ENCODE data around the gene MSH3.
"Not testable (repeated sequence)": the region's sequence is repeated elsewhere in the genome, so short reads cannot be mapped to it uniquely, and the experiment has no call there.

MSH3 gene

DNA sequence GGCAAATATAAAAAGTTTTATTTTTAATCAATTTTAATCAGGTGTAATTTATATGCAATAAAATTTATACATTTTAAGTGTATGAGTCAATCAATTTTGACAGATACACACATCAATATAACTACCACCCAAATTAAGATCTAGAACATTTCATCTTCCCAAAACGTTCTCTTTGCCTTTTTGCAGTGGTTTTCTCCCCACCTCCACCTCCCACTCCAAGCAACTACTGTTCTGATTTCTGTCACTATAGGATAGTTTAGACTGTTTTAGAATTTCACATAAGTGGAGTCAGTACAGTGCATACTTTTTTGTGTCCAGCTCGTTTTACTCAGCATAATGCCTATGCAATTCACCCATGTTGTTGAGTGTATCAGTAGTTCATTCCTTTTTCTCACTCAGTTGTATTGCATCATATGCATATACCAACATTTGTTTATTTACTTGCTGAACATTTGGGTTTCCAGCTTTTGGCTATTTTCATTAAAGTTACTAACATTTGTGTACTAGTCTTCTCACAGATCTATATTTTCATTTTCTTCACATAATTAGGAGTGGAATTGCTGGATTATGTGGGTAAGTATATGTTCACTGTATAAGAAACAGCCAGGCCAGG is 52.5 kb downstream of the MSH3 start:
- no peak for DNase-seq (ENCODE audit: low read depth in 2 of 2)

DNA sequence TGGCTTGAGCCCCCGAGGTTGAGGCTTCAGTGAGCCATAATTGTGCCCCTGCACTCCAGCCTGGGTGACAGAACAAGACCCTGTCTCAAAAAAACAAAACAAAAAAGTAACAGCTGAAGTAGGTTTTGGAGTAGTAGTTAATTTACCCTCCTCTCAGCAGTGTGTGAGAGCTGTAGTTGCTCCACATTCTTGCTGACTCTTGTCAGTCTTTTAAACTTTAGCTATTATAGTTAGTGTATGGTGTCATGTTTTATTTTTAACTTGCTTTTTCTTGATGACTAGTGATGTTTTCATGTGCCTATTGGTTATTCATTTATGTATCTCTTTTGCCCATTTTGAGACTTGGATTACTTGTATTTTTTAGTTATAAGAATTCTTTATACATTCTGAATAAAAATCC is 53.2 kb downstream of the MSH3 start:
- DNase-seq (ENCODE audit: low read depth in 2 of 2) = no peak

DNA sequence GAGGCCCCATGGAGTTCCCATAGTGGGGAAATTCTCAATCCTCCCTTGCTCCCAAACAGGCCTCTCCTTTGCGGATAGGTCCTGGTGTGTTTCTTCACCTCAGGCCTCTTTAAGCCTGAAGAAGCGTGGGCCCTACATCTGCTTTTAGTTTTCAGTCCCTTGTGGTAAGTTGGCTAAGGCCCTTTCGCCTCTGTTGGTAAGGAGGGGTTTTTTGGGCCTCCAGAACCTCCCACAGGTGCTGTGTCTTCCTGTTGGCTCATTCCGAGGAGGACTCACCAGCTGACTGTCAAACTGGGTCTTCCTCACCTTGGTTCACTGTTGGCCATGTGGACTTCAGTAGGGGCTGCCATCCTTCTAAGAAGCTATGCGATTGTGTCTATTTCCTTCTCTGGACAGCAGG is 56.8 kb downstream of the MSH3 start:
- DNase-seq (ENCODE audit: low read depth in 2 of 2) = no peak

DNA sequence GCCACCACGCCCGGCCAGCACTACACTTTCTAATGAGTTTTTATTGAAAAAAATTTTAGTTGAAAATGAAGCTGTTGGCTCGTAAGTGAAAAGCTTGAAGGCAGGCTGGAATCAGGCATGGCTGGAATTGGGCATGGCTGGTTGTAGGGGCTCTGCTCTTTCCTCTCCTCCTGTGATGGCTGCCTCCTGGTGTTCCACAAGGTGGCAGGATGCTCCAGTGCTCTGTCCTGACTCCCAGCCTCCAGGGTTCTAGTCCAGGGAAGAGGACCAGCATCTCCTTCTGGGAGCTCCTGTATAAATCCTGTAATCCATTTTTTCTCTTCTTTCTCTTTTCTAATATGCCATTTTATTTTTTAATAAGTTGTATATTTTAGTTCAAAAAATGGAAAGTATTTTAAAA is 57.5 kb downstream of the MSH3 start:
- no peak for DNase-seq (ENCODE audit: low read depth in 2 of 2)

DNA sequence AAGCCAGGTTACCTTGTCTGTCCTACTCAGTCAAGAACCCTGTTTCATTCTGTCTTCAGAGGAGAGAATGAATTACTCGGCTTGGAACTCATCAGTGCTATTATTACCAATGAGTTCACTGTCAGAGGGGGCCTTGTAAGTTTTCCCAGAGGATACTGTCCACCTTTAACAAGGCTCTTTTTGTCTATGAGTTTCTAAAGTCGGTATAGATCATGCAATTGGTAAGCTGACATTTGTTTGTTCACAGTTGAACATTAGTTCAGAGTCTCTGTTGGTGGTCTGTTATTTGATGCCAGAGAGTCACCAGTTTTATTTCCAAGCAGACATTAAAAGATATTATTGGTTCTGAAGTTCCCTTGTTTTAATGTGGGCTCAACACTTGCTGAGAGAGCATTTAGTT is 58.5 kb downstream of the MSH3 start:
- no peak for DNase-seq (ENCODE audit: low read depth in 2 of 2)

- no peak for DNase-seq (ENCODE audit: low read depth in 2 of 2)
Measured at GRCh38 chr5:80713631-80714030, 59.2 kb downstream of the MSH3 start.

DNA sequence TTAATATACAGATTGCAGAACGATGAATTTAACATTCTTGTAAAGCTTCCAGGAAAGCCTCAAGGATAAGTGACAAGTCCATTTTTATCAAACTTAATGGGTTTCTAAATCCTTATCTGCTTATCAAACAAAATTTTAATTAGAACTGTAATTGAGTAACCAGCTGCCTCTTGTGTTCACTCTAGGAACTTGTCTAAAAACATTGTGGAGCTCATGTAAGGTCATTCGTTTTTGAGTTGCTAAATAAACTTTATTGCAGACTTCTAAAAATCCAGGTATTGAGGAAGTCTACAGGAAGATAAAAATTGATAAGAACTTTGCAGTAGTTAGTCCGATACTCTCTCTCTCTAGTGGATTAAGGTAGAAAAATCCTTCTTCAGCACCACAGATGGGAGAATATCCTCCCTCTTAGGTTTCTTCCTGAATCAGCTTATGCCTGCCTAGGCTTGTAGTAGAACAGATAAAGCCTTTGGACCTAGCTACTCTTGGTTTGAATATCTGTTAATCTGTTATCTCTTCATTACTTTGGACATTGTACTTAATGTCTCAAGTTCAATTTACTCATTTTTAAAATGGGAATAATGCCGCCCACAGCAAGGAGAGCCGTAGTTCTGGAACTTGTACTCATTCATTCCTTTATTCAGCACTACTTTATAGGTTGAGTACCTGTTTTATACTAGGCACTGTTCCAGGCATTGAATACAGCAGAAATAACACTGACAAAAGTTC is 60.3 kb downstream of the MSH3 start:
- no peak for DNase-seq (ENCODE audit: low read depth in 2 of 2)

- DNase-seq (ENCODE audit: low read depth in 2 of 2) = no peak
Measured at GRCh38 chr5:80715887-80716286, 61.4 kb downstream of the MSH3 start.

DNA sequence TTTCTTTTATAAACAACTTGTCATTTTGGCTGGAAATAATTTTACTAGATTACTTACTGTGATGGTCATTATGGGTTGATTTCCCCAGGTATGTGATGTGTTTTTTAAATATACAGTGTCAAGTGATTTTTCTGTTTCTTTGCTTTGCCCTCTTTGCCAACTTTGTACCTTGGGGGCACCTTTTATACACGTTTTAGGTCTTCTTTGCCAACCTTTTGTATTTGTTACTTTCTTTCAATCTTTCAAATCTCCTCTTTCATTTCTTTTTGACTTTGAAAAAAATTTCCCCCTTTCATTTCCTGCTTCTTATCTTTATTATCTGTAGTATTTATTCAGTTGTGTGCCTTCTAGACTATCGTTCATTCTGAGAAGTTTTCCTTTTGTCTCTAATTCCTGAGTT is 65.7 kb downstream of the MSH3 start:
- no peak for DNase-seq (ENCODE audit: low read depth in 2 of 2)

DNA sequence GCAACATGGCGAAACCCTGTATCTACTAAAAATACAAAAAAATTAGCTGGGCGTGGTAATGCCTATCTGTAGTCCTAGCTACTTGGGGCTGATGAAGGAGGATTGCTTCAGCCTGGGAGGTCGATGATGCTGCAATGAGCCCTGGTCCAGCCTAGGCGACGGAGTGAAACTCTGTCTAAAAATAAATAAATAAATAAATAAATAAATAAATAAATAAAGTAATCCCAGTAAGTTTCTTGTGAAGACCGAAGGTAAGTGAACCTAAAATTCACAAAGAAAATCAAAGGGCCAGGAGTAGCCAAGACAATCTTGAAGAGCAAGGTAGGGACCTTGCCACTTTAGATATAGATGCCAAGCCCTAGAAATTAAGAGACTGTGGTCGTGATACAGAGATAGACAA is 68.5 kb downstream of the MSH3 start:
- no peak for DNase-seq (ENCODE audit: low read depth in 2 of 2)

DNA sequence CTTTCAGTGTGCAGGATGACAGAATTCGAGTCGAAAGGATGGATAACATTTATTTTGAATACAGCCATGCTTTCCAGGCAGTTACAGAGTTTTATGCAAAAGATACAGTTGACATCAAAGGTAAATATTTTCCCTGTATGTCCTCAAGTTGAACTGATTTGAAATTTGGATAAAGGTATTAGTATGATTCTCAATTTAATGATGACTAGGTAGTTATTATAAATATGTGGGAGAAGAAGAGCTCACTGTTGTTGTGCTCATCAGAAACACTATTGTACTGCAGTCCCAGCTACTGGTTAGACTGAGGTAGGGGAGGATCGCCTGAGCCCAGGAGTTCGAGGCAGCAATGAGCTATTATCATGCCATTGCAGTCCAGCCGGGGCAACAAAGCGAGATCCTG is 71.0 kb downstream of the MSH3 start:
- DNase-seq (ENCODE audit: low read depth in 2 of 2) = no peak

DNA sequence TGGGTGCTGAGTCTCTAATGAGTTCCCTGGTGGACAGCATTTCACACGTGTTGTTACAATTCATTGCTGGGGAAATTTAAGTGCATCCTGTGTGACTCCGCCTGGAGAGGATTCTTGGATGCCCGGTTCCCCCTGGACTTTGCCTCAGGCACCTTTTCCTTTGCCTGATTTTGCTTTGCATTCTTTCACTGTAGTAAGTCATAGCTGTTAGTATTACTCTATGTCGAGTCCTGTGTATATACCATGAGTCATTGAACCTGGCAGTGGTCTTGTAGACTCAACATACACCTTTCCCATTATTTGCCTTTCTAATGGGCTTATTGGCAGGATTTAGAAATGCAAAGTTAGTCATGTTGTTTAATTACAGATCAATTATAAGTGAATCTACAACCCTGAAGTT is 82.3 kb downstream of the MSH3 start:
- DNase-seq (ENCODE audit: low read depth in 2 of 2) = no peak

DNA sequence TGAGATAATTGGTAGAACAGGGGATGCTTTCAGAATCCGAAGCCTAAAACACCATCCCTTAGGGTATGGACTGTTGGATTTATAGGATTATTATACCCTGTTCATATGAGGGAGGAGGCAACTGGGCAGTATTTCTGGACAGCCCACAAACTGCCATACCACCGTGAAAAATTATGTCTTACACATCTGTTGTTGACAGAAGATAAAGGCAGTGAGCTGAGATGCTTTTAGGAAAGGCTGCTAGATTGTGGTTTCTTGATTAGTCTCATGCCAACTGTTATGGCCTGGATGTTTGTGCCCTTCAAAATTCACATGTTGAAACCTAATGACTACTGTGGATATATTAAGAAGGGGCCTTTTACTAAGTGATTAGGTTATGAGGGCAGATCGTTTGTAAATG is 84.0 kb downstream of the MSH3 start:
- DNase-seq (ENCODE audit: low read depth in 2 of 2) = no peak

GRCh38 chr5:80739057-80739456 is 84.6 kb downstream of the MSH3 start:
- no peak for DNase-seq (ENCODE audit: low read depth in 2 of 2)

DNA sequence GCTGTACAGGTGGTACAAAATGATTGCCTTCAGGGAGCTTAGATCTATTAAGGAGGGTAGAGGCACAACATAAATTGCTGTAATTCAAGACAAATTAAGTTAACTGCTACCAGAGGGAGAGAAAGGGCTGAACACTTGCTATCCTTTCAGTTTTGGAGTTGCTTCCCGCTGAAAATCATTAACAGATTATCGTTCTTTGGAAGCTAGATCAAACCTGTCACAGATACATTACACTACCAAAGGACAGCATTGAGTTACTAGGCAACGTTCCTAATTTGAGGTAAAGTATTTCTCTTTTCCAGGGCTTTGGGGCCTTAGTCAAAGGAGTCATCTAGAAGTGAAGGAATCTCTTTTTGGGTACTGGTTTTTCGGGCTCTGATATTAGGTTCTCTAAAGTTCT is 85.0 kb downstream of the MSH3 start:
- DNase-seq (ENCODE audit: low read depth in 2 of 2) = no peak

- DNase-seq (ENCODE audit: low read depth in 2 of 2) = no peak
Measured at GRCh38 chr5:80739898-80740297, 85.4 kb downstream of the MSH3 start.

DNA sequence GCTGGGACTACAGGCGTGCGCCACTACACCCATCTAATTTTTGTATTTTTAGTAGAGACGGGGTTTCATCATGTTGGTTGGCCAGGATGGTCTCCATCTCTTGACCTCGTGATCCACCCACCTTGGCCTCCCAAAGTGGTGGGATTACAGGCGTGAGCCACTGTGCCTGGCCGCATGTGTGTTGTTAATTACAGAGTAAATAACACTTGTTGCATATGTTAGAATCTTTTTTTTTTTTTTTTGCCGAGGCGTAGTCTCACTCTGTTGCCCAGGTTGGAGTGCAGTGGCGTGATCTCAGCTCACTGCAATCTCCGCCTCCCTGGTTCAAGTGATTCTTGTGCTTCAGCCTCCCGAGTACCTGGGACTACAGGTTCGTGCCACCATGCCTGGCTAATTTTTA is 86.0 kb downstream of the MSH3 start:
- not testable (repeated sequence) for DNase-seq (ENCODE audit: low read depth in 2 of 2)

DNA sequence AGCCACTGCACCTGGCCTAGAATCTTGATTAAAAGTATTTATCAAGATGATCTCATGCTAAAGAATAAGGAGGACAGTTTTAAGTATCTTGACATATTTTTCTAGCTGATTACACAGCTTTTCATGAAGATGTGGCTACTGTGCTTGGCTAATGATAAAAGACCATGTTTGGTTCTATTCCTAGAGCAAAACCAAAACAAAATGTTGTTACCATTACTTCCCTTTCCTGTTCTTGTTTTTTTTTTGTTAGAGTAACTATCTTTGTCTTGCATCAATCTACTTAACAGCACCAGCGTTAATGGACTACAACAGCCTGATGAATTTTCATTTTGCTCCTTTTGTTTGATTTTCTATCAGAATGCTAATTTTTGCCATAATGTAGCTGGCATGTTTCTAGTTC is 86.5 kb downstream of the MSH3 start:
- DNase-seq (ENCODE audit: low read depth in 2 of 2) = no peak

DNA sequence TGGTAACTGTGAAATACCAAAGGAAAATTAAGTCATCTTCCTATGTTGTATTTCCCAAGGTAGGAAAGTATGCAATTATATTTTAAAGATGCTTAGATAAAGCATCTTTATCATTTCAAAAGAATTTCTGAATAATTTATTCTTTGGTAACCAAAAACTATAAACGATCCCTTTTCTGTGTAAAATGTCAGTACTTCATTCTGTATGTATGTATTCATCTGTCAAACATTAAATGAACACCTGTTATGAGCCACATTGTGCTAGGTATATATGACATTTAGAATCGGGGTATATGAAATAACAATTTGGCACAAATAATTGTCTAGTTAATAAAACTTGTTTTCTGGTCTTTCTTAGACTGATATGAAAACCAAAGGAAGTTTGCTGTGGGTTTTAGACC is 89.7 kb downstream of the MSH3 start:
- no peak for DNase-seq (ENCODE audit: low read depth in 2 of 2)

GRCh38 chr5:80745490-80745889 is 91.0 kb downstream of the MSH3 start:
- no peak for DNase-seq (ENCODE audit: low read depth in 2 of 2)

GRCh38 chr5:80747922-80748321 is 93.5 kb downstream of the MSH3 start:
- DNase-seq (ENCODE audit: low read depth in 2 of 2) = no peak

DNA sequence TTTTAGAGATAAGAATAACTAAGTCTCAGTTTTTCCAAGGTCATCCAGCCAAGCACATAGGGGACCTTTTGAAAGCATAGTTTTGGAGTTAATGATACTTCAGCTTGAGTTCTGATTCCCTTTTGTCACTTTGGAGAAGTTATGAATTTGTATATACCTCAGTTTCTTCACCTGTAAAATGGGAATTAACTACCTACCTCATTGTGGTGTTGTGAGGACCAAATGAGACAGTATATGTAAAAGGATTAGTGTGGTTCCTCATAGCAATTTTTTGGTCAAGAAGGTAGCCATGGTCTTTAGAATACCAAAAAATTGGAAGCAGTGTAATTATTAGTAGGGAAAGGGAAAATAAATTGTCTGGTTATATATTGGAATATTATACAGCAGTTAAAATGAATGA is 98.0 kb downstream of the MSH3 start:
- no peak for DNase-seq (ENCODE audit: low read depth in 2 of 2)

DNA sequence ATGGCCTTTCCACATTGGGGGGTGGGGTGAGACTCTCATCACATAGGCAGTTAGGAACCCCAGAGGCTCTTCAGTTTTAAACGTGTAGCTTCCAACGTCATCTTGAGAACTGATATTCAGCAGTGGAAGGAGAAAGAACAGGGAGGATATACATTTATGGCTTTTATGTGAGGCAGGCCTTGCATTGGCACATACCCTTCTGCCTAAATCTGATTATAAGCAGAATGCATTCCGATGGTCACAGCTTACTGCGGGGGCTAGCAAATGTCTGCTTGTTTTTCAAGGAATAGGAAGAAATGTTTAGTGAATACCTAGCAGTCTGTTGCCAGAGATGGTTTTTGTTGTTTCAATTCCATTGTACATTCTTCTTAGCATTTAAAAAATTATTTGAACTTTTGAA is 99.3 kb downstream of the MSH3 start:
- no peak for DNase-seq (ENCODE audit: low read depth in 2 of 2)

DNA sequence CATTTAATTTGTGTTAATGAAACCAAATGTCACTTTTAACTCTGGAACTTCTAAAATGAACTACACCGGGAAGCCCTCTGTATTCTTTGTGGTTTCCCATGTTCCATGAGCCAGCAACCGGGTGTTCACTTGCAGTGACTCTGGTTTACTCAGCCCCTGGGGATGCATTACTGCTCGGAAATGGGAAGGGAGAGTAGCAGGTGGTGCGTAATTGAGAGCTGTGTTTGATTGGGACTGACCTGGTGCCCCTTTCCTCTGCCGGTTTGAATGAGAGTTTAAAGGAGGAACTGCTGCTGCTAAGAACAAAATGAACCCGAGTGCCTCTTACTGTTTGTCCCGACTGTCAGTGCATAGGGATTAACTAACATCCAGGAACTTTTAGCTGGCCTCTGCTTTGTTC is 100.4 kb downstream of the MSH3 start:
- peak; percentile 15 to 44 for DNase-seq (ENCODE audit: low read depth in 2 of 2)

Data from stimulated activated CD4-positive, alpha-beta T cell treated with anti-CD3 and anti-CD28 coated beads, Interleukin-4, amount 100 ng/mL, for 48 hours (primary cell).